Astrocyte of the hippocampus (primary cell): ENCODE data around the gene STIM2.
"Not testable (repeated sequence)": the region's sequence is repeated elsewhere in the genome, so short reads cannot be mapped to it uniquely, and the experiment has no call there.

ENCODE experiments used
- DNase-seq: peaks from one replicate; pipeline ENCODE4 v3.0.0; 2011; ENCODE audit warnings: low read depth, low spot score

The STIM2 gene

DNA sequence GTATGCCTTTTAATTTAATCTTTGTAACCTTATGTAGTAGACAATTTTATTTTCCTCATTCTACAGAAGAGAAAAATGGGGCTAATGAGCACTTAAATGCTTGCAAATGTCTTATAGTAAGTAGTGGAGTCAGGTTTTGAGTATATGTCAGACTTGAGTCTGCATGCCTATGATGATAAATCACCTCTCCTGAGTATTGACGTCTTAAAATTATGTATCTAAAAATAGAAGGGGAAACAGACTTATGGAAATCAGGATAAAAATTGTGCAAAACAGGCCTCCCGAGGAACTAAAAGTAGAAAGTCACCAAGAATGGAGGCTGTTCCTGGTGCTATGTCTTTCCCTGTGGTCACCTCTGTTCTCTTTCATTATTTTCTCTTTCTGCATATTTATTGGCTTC is 92.7 kb downstream of the STIM2 start:
- no peak for DNase-seq

DNA sequence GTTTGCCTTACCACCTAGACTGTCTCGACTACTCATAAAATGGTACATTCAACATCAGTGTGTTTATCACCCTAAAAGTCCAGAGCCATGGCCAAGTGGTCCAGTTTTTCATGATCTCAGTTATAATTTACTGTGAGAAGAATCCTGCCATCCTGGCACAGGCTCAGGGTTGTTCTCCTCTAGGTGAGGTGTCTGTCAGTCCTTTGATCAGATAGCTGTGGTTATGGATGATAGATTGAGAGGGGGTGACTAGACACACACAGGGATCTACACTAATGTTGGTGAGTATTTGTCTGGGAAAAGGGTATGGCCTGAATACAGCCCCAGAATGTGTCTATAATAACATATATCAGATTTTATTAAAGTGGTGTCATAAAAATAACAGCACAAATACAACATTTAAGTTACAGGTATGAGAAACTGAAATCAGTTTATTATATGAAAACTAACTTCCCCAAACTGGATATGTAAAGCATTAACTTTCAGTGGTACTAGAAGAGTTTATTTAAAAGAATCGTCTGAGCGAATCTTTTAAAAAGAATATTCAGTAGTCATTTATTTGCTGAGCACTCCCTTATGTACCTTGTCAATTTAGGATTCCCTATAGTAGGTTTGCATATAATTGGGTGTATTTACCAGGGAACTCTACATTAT is 93.3 kb downstream of the STIM2 start:
- DNase-seq: no peak

DNA sequence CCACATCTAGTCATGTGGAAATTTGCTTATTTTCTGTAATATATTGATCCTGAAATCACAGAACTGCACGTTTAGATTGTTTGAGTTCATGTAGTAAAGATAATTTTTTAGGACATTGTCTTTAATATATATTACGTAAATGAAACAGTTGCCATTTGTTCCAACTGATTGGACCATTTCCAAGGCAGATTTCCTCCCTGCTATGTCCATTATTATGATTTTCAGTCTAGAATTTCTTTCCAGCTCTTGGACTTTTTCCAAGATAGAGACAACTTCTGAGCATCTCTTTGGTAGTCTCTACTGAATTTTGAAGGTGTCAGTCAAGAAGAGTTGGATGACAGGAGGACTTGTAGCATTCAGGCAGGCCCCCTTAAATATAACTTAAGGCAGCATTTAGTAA is 94.6 kb downstream of the STIM2 start:
- DNase-seq: no peak

DNA sequence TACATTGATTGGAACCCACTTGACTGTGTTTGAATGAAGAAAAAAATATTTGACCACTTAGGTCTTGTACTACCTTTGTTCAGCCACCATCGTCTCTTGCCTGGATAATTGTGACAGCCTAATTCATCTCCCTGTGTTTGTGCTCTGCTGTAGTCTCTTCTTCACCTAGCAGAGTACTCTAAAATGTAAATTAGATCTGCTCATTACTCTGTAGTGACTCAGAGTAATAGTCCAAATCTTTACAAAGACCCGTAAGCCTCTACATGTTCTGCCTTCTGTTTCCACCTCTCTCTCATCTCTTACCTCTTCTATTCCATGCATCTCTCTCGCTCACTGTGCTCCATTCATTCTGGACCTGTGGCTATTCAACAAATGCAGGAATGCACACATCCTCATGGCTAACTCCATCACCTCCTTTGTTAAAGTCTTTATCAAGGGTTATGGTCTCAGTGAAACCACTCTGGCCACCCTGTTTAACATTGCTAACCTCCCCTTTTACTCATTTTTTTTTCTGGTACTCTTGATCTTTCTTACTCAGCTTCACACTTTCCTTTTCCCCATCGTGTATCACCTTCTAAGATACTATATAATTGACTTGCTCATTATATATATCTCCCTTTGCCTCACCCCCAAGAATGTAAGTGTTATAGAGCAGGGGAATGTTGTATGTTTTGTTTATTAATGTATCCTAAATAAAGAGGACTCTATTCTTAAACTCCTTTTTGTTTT is 98.4 kb downstream of the STIM2 start:
- no peak for DNase-seq

DNA sequence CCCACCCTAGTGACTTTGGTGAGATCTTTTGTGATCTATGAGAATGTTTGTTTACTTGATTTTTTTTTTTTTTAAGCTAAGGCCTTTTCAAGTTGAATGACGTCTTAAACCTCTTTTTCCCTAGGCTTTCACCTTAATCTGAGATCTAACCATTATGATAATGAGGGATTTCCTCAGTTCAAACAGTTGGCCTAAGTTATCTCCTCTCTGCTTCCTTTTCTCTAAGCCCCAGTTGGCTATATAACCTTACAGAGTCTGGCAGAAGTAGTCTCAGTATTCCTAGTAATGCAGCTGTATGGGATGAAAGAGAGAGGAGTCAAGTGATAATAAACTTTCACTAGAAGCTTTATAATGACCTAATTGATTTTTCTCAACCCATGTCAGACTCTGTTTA is 99.0 kb downstream of the STIM2 start:
- DNase-seq: no peak

DNA sequence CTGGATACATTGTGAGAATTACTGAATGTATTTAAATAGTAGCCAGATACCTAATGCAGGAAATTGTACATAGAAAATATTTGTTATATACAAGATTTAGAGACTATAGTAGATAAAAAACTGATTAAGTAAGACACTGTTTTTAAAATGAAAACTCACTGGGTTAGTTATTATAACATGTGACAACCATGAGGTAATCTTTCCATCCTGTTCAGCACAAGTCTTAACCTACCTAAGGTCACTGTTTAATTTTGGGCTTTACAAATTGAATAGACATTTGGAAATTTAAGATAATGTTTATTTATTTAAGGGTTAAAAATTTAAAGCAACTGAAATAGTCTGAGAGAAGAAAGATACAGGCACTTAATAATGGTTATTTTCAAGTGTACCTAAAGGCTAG is 102.1 kb downstream of the STIM2 start:
- no peak for DNase-seq

DNA sequence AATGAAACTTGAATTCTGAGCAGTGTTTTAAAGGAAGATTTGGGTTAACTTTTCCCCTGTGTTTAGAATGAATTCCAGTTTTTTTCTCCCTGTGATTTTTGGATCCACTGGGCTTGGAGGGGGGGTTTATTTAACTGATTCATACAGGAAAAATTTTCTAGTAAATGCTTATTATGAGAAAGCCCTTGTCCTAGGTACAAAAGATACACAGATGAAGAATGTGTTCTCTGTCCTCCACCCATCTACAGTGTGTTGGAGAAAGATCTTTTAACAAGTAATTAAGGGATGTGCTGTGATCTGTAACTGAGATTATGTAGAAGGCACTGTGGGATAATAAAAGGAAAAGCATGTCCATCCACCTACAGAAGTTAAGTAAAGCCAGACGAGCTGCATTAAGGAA is 103.9 kb downstream of the STIM2 start:
- DNase-seq: no peak

DNA sequence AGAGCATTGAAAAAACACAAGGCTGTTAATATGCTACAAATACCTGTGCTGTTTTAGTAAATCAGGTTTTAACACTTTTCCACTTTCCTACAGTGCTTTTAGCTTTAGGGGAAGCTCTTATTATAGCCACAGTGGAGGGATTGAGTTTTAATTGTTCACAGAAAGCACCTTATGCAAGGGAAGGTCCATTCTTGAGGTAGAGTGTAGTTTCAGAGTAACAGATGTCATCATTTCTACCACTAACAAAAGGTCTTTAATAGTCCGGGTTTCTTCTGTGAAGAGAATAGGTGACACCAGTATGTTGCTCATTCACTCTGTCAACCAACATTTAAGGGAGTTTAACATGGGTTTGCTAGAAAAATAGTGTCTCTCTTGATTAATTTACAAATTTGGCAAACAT is 104.4 kb downstream of the STIM2 start:
- no peak for DNase-seq

DNA sequence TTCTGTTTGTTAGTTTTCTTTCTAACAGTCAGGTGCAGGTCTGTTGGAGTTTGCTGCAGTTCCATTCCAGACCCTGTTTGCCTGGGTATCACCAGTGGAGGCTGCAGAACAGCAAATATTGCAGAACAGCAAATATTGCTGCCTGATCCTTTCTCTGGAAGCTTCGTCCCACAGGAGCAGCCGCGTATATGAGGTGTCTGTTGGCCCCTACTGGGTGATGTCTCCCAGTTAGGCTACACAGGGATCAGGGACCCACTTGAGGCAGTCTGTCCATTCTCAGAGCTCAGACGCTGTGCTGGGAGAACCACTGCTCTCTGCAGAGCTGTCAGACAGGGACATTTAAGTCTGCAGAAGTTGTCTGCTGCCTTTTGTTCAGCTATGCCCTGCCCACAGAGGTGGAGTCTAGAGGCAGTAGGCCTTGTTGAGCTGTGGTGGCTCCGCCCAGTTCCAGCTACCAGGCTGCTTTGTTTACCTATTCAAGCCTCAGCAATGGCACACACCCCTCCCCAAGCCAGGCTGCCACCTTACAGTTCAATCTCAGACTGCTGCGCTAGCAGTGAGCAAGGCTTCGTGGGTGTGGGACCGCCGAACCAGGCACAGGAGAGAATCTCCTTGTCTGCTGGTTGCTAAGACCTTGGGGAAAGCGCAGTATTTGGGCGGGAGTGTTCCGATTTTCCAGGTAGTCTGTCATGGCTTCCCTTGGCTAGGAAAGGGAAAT is 115.0 kb downstream of the STIM2 start:
- DNase-seq: not testable (repeated sequence)

DNA sequence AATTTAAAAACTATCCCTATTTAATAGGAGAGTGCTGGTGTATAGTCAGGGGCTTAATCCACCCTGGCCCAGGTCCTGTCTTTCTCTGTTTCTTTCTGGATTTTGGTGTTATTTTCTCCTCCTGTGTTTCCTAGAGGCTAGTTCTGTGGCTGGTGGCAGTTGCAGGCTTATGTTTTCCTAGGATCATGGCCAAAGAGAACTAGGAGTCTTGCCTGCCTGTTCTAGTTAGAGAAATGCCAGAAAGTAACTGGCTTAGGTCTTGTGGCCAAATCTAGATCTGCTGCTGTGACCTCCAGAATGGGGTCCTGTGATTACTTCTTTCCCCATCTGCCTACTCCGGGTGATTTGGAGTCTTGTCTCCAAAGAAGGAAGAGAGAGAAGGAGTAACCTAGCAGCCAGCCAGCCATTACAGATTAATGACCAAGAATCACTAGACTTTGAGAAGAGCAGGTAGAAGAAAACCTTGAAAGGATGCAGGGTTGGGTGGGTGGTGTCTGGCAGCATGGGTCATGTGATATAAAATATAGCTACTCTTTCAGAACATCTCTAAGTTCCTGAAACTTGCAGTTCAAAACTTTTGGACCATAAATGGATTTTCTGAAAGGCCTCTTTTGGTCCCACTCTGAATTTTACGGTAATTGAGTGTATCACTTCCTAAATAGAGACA is 117.9 kb downstream of the STIM2 start:
- DNase-seq: no peak

DNA sequence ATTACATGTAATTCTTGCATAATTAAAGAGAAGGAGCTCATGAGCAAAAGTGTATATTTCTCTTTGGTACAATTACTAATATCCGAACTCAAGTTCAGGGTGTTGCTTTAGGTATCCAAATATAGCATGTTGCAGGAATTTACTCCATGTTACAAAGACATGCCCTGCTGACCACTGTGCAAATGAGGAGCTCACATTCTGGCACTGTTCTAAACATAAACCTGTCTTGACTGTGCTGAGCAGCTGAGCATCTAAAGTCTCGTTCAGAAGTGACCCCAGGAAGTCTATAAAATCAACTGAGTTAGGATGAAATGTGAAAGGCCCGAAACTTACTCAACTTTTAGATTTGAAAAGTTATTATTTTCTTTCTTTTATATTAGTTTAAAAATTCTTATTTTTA is 124.3 kb downstream of the STIM2 start:
- no peak for DNase-seq

DNA sequence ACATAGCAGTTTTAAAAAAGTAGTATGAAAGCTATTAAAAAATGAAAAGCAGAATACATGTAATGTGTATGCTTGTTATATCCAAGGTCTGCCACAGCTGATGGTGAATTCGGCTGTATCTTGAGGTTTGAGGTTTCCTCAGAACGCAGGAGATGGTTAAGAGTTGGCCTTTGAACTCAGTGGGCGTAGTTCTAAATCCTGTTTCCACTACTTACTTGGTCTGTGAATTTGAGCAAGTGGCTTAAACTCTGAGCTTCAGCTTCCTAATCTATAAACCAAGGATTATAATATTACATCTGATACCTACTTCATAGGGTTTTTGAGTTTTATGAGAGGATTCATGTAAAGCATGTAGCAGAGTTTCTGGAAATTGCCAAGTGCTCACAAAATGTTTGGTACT is 125.2 kb downstream of the STIM2 start:
- no peak for DNase-seq

DNA sequence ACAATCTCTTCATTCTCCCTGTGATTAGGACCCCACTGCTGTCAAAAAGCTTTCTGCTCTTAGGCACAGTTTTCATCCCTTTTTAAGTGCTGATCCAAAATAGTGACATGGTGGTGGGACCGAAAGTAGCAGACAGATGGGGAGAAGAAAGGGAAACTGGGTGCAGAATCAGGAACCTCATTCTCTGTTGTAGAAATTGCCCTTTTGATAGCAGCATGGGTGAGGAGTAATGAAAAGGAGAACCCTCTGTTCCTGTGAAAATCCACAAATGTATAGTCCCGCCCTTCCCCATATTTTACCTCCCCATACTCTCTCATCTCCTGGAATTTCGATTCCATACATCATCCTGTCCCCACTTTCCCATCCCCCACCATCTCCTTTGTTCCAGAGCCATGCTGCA is 126.5 kb downstream of the STIM2 start:
- DNase-seq: no peak

DNA sequence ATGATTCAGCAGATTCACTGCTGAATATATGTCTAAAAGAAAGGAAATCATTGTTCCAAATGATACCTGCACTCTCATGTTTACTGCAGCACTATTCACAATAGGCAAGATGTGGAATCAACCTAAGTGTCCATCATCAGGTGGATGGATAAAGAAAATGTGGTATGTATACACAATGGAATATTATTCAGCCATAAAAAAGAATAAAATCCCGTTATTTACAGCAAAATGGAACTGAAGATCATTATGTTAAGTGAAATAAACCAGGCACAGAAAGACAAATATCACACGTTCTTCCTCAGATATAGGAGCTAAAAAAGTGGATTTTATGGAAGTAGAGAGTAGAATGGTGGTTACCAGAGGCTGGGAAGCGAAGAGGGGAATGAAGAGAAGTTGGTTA is 130.4 kb downstream of the STIM2 start:
- no peak for DNase-seq

DNA sequence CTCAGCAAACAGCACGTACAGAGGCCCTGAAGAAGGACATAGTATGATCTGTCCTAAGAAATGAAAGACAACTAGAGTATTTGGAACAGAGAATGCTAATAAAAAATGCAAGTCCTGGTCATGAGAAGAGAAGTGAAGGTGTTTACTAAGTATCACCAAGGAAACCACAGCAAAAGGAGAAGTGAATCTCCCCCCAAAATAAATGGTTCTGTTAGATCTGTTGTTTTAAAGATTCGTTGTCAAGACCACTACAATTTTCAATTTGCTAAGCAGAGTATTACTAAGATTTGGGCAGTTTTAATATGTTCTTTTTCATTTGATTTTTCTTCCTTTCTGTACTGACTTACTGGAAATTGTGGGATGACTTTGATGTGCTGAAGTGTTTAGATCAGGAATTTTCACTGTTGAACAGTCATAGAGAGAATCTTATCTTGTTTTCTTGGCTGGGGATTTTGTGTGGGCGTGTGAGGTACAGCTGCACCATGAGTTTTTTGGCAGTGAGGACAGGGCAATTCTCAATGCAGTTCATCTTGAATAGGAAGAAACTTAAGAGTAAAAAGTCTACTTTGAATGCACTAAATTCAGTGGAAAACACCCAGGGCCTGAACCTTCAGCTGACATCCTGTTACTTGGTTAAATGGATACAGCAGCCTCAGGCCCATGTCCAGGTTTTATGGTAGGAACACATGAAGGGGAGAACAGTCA is 132.2 kb downstream of the STIM2 start:
- DNase-seq: peak; percentile 72

DNA sequence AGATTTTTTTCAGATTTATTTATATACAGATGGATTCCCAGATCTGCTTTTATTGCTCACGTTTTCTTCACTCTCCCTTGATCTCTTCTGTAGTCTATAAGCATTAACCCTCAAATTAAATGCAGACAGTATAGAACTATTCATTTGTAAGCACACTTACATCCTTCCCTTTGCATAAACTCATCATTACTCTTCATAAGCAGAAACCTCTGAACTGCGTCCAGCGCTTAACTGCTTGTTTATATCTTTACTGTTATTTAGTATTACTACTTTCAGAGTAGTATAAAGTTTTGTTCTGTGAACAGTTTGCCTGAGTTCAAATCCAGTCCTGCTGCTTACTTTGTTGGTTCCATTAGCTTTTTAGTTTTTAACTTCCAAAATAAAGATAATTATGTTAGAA is 132.9 kb downstream of the STIM2 start:
- no peak for DNase-seq

DNA sequence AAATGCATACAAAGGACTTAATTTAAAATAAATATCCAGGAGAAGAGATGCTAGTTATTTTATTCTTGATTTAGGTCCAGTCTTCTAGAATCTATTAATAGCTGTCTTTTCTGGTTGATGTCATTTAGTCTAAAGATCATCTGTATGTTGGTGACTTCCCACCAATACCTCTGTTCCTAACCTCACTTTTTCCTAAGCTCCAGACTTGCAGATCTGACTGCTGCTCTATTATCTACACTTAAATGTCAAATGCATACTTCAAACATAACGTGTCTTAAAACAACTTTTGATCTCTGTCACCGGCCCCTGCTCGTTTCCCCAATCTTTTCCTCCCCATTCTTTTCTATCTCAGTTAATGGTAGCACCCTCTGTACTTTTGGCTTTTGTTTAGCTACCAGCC is 133.3 kb downstream of the STIM2 start:
- no peak for DNase-seq

DNA sequence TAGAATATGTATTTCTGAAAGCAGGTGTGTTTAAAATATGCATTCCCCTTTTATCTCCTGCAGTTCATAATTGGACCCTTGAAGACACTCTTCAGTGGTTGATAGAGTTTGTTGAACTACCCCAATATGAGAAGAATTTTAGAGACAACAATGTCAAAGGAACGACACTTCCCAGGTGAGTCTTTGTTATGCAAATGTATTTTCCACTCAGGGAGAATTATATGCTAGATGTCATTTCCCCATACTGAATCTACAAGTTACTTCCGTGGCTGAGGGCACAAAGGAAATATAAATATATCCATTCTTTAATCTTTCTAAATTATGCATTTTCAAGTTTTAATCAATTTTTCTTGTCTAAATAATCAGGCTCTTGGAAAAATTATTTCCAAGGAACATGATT is 134.7 kb downstream of the STIM2 start:
- no peak for DNase-seq

DNA sequence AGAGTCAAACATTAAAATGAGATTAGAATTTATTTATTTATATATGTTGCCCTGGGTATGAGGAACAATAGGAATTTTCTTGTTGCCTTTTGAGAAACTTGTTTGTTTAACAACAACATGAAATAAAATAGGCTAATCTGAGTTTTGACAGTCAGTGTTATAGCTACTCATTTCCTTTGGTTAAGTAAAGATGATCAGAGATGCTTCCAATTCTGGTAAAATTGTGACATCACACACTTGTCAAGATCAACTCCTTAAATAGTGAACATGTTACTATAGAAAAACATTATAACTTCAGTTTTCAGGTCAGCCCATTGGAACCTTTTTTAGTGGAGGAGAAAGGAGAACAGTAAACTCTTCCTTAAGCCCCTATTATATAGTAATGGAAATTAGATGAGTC is 136.1 kb downstream of the STIM2 start:
- DNase-seq: no peak

DNA sequence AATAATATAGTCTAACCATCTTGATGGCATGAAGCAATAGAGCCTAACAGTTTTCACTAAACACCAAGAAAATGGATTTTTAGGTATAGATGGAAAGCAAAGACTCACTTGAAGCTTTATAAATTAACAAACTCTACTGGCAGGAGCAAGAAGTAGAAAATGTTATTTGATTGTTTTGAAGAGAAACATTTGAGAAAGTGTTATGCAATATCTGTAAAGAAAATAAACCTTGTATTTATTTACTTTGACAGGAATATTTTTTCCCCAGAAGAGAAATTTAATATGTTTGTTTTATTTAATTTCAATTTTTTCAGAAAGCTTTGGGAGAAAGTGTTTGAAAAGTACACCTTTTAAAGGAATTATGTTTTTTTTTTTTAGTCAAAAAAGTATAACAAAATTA is 139.0 kb downstream of the STIM2 start:
- no peak for DNase-seq

DNA sequence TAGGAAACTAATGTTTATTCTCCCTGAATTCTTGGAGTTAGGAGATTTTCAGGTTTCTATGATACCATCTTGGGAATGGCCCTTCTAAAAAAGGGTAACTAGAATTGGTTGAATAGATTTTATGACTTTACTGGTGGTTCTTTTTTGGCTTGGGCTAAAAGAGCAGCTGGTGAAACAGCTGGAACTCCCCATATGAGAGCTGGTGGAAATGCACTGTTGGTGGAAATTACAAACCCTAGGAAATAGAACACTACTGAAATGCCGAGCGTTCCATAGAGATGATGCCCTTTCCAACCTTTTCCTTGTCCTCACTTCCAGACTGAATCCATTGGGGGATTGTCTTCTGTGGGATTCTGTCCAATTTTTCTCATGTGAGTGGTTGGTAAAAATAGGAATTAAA is 139.5 kb downstream of the STIM2 start:
- DNase-seq: no peak

DNA sequence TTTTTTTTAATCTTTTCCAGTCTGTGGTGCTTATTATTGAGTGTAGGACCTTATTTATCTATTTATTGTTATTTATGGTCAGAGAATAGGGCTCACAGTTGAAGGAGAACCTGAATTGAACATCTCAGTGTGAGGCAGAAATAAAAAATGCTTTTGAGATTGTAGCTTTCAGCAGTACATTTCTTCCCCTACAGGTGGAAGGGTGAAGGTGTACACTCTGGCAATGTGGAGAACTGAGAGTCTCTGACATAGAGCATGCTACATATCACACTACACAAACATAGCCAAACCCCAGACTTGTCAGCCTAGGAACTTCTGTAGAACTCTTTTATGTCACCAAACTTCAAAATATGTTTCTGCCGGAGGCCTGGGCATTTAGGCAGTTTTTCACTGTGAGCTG is 140.2 kb downstream of the STIM2 start:
- no peak for DNase-seq
